Esophagus muscularis mucosa (tissue), 3 donors: ENCODE results near the gene TP53INP2.

Source experiments
- POLR2A ChIP-seq: fragments of 450-650 bp; IDR thresholded peaks from one replicate; pipeline ENCODE4 v1.6.1; 2017; ENCODE audit warnings: antibody characterized with exemption, moderate library complexity, mild to moderate bottlenecking, low read depth
- TF ChIP-seq, protein P1 (sequence below), 3 experiments: fragments of 200-600 bp in 2 of 3; fragments of 450-650 bp in 1 of 3; sonication (generic) in 2 of 3; IDR thresholded peaks; one replicate each; pipeline ENCODE4 v1.5.1; 2017 to 2019; ENCODE audit warnings: antibody characterized with exemption in 3 of 3, mild to moderate bottlenecking in 2 of 3, moderate library complexity in 1 of 3

DNA sequence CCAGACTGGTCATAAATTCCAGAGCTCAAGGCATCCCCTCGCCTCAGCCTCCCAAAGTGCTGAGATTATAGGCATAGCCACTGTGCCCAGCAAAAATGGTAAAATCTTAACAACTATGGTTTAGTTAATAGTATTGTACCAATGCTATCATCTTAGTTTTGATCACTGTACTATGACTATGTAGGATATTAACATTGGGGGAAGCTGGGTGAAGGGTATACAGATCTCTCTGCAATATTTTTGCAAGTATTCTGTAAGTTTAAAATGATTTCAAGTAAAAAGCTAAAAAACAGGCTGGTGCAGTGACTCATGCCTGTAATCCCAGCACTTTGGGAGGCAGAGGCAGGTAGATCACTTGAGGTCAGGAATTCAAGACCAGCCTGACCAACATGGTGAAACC is 35.0 kb upstream of the TP53INP2 start:
- TF ChIP-seq, protein P1, sequence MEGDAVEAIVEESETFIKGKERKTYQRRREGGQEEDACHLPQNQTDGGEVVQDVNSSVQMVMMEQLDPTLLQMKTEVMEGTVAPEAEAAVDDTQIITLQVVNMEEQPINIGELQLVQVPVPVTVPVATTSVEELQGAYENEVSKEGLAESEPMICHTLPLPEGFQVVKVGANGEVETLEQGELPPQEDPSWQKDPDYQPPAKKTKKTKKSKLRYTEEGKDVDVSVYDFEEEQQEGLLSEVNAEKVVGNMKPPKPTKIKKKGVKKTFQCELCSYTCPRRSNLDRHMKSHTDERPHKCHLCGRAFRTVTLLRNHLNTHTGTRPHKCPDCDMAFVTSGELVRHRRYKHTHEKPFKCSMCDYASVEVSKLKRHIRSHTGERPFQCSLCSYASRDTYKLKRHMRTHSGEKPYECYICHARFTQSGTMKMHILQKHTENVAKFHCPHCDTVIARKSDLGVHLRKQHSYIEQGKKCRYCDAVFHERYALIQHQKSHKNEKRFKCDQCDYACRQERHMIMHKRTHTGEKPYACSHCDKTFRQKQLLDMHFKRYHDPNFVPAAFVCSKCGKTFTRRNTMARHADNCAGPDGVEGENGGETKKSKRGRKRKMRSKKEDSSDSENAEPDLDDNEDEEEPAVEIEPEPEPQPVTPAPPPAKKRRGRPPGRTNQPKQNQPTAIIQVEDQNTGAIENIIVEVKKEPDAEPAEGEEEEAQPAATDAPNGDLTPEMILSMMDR (IDR thresholded peaks at IDR 0.05): no peak
- no peak for TF ChIP-seq POLR2A
